Effector memory CD4-positive, alpha-beta T cell (primary cell): ENCODE measurements around the gene MRFAP1L1.
"Not testable (repeated sequence)": the region's sequence is repeated elsewhere in the genome, so short reads cannot be mapped to it uniquely, and the experiment has no call there.

Source experiments
- DNase-seq, 3 donors: peaks; one replicate each; pipeline ENCODE4 v3.0.0-alpha.2; 2020
- H3K27ac ChIP-seq: 2 replicates; pipeline ENCODE4 v1.7.0; 2013; ENCODE audit warnings: mild to moderate bottlenecking, low read length, moderate library complexity; ENCODE audit not compliant: insufficient read depth, poor library complexity, severe bottlenecking
- H3K27me3 ChIP-seq: replicated peaks from 2 replicates; pipeline ENCODE4 v1.7.0; 2013; ENCODE audit warnings: mild to moderate bottlenecking, low read length; ENCODE audit not compliant: insufficient read depth, control insufficient read depth, poor library complexity, severe bottlenecking
- H3K36me3 ChIP-seq: 2 replicates; pipeline ENCODE4 v1.7.0; 2013; ENCODE audit warnings: mild to moderate bottlenecking, low read length, moderate library complexity; ENCODE audit not compliant: control insufficient read depth, insufficient read depth
- H3K4me1 ChIP-seq: 2 replicates; pipeline ENCODE4 v1.7.0; 2013; ENCODE audit warnings: low read length, mild to moderate bottlenecking; ENCODE audit not compliant: control insufficient read depth, insufficient read depth, poor library complexity, severe bottlenecking
- H3K4me3 ChIP-seq: 2 replicates; pipeline ENCODE4 v1.7.0; 2013; ENCODE audit warnings: low read length, low read depth, mild to moderate bottlenecking; ENCODE audit not compliant: insufficient read depth, poor library complexity, severe bottlenecking
- H3K9me3 ChIP-seq: 2 replicates; pipeline ENCODE4 v1.7.0; 2013; ENCODE audit warnings: mild to moderate bottlenecking, low read length, moderate library complexity; ENCODE audit not compliant: control insufficient read depth
- total RNA-seq, 3 donors: gene quantifications; one replicate each; lab custom pipeline; 2026; lab: John Stamatoyannopoulos, UW

Gene MRFAP1L1
- 40.8 to 62.3 (median 51.0) reads per million in 3 donors for total RNA-seq

DNA sequence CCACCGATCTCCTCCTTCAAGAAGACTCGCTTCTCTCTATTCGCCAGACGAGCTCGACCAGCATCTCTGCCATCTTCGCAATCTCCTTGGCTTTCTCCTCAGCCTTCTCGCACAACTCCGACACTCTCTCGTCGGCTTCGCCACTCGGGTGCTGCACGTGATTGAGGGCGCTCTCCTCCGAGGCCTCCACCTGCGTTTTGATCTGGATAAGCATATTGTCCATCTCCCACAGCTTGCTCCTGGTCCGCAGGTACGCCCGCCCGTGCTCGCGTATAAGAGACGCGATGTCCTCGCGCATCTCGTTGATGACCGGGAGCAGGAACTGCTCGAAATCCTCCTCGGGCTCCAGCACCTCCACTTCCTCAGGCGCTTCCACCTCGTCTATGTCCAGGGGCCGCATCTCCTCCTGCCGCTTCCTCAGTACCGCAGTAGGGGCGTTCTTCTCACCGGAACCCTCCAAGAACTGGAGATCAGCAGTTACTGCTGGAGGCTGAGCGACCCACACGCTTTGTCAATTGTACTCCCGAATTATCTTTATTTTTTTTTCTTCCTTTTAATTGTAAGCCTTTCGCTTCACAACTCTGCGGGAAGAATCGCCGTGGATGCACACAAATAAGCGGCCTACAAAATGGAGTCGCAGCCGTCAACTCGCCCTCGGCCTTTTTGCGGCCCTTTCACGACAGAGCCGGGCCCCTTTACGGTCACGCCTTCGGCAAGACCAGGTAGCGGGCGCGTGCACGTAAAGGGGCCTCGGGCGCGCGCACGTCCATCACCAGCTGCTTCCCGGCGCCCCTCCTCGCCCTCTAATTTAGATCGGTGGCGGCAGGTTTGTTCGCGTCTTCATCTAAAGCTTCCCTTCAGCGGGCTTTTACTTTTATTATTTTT, at the start of gene MRFAP1L1:
Gene MRFAP1L1, minus strand, starts transcription at position 636 of the 885 bp plus-strand sequence. Its CDS starts 236 bp downstream, at position 400.
- peak within 1 kb of the TSS; percentile 88 for H3K27ac ChIP-seq
- peak within 1 kb of the TSS; percentile 71 for H3K4me3 ChIP-seq
- DNase-seq, result peak; percentile 92 to 95 (median 95)
- H3K9me3 ChIP-seq, result no peaks in the 10 kb centered on the region
- peaks cover 31% of the 10 kb centered on the region for H3K4me1 ChIP-seq
- peaks cover 10% of the 10 kb centered on the region for H3K36me3 ChIP-seq
- H3K27me3 ChIP-seq, result no peaks in the 10 kb centered on the region

DNA sequence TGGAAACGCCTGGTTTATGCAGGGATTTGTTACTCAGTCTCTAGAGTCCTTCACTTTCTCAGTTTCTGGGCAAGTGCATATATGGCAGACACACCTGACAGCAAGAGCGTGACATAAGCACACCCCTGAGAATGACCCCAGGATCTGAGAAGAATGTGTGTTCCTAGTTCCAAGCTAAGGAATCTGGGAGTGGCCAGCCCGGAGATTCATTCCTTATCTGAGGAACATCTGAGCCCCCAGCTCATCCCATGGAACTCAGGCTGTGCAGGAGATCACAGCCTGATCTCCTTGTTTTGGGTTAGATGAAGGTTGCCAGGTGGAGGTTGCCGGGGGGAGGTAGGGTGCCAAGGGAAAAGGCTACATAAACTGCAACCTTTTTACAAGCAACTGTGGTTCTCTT, 49.1 kb upstream of the MRFAP1L1 start:
- Histone ChIP-seq H3K4me1 (no peaks in the 10 kb centered on the region), H3K4me3 (no peak overlapping the region), H3K27ac (no peak overlapping the region), H3K36me3 (no peaks in the 10 kb centered on the region), H3K27me3 (no peaks in the 10 kb centered on the region), H3K9me3 (no peaks in the 10 kb centered on the region)
- DNase-seq, result no peak

DNA sequence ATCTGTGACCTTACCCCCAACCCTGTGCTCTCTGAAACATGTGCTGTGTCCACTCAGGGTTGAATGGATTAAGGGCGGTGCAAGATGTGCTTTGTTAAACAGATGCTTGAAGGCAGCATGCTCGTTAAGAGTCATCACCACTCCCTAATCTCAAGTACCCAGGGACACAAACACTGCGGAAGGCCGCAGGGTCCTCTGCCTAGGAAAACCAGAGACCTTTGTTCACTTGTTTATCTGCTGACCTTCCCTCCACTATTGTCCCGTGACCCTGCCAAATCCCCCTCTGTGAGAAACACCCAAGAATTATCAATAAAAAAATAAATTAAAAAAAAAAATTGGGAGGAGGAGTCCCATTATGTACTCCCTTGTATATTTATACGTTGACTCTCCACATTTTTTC, 46.7 kb upstream of the MRFAP1L1 start:
- not testable (repeated sequence) for H3K36me3 ChIP-seq, H3K9me3 ChIP-seq, H3K4me1 ChIP-seq, H3K27ac ChIP-seq, DNase-seq, H3K4me3 ChIP-seq, H3K27me3 ChIP-seq

DNA sequence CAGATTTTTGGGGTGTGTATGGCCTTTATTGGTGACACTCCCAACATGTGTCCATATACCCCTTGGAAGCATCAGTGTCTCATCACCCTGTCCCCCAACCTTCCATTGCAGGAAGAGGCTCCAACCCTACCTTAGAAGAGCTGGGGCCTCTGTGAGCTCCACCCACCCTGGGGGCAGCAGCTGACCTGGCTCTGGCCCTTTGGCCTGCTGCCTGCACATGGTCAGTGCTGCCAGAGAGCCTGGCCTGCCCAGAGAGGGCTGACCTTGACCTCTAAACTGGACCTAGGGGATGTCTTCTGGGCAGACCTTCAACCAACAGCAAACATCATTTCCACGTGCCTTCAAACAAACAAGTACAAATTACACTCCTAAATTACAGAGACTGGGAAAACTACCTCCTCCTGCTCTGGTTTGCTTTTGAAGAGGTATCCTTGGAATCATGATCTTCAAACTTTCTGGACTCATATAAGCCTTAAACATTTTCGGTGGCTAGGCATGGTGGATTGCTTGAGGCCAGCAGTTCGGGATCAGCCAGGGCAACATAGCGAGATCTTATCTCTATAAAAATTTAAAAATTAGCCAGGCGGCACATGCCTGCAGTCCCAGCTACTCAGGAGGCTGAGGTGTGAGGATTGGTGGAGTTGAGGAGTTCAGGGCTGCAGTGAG, 45.6 kb upstream of the MRFAP1L1 start:
- Histone ChIP-seq H3K27ac (no peak overlapping the region), H3K9me3 (no peaks in the 10 kb centered on the region), H3K27me3 (no peaks in the 10 kb centered on the region), H3K4me1 (no peaks in the 10 kb centered on the region), H3K4me3 (no peak overlapping the region), H3K36me3 (no peaks in the 10 kb centered on the region)
- DNase-seq, result no peak

DNA sequence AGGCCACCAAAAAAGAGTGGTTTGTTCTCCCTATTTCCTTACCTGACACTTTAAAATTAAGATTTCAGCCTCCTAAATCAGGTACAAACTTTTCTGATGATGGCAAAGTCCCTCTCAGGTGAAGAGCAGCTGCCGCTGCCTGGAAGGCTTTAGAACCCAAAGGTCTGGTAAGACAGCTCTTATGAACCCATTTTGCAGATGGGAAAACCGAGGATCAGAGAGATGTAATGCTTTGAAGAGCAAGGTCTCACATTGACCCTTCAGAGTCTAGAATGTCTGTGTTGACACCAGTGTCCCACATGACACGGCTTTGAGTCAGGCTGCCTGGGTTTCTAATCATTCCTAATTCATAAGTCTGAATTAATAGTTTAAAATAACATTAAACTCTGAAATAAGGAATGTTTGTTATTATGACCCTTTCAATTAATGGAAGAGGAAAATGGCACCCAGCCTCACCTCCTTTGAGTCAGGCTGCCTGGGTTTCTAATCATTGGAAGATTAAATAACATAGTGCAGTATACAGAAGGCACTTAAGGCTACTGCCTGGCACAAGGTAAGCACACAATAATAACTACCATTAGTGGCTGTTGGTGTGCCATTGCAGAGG, 44.9 kb upstream of the MRFAP1L1 start:
- Histone ChIP-seq H3K27me3 (no peaks in the 10 kb centered on the region), H3K4me1 (no peaks in the 10 kb centered on the region), H3K4me3 (no peak overlapping the region), H3K27ac (no peak overlapping the region), H3K36me3 (no peaks in the 10 kb centered on the region), H3K9me3 (no peaks in the 10 kb centered on the region)
- no peak for DNase-seq

DNA sequence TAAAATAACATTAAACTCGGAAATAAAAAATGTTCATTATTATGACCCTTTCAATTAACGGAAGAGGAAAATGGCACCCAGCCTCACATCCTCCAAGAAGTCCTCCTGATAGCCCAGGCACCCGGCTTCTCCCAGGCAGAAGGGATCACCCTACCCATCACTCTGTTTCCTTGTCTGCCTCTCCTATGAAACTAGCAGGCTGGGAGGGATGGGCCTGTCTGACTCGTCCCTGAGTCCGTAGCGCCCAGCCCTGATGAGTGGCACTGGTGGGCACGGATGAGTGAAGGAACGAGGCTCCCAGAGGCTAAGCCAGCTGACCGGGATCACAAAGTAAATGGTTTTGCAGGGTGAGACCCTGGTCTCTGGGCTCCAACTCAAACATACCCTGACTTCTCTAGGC, 44.2 kb upstream of the MRFAP1L1 start:
- Histone ChIP-seq H3K36me3 (no peaks in the 10 kb centered on the region), H3K27ac (no peak overlapping the region), H3K9me3 (no peaks in the 10 kb centered on the region), H3K4me3 (no peak overlapping the region), H3K4me1 (no peaks in the 10 kb centered on the region), H3K27me3 (no peaks in the 10 kb centered on the region)
- DNase-seq, result no peak

DNA sequence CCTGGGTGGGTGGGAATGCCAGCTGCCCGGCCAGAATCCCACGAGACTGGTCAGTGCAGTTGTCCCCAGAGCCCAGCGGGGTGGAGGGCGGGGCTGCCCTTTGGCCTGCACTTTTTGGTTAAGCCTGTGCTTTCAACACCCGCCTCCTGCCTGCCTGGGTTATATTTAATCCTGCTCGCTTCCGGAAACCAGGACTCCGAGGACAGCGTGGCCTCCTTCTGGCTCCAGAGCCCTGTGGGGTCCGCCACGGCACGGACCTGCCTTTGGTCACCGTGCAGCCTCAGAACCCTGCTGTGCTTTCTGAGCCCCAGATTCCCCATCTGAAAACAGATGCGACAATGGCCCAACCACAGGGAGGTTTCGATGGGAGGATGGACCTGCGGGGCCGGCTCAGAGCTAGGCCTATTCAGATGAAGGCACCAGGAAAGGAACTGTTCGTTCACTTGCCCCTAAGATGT, 43.5 kb upstream of the MRFAP1L1 start:
- no peak for DNase-seq
- Histone ChIP-seq H3K27me3 (no peaks in the 10 kb centered on the region), H3K4me3 (no peak overlapping the region), H3K27ac (no peak overlapping the region), H3K36me3 (no peaks in the 10 kb centered on the region), H3K9me3 (no peaks in the 10 kb centered on the region), H3K4me1 (no peaks in the 10 kb centered on the region)

DNA sequence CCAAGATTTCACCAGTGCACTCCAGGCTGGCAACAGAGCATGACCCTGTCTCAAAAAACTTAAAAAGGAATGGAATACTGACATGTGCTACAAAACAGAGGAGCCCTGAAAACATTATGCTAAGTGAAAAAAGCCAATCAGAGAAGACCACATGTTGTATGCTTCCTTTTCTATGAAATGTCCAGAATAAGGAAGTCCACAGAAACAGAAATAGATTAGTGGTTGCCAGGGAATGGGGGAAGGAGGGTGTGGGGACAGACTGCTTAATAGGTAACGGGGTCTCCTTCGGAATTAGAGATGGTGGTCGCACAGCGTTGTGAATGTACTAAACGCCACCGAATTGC, 42.8 kb upstream of the MRFAP1L1 start:
- Histone ChIP-seq H3K36me3 (no peaks in the 10 kb centered on the region), H3K4me3 (no peak overlapping the region), H3K4me1 (no peaks in the 10 kb centered on the region), H3K27me3 (no peaks in the 10 kb centered on the region), H3K27ac (no peak overlapping the region), H3K9me3 (no peaks in the 10 kb centered on the region)
- no peak for DNase-seq

DNA sequence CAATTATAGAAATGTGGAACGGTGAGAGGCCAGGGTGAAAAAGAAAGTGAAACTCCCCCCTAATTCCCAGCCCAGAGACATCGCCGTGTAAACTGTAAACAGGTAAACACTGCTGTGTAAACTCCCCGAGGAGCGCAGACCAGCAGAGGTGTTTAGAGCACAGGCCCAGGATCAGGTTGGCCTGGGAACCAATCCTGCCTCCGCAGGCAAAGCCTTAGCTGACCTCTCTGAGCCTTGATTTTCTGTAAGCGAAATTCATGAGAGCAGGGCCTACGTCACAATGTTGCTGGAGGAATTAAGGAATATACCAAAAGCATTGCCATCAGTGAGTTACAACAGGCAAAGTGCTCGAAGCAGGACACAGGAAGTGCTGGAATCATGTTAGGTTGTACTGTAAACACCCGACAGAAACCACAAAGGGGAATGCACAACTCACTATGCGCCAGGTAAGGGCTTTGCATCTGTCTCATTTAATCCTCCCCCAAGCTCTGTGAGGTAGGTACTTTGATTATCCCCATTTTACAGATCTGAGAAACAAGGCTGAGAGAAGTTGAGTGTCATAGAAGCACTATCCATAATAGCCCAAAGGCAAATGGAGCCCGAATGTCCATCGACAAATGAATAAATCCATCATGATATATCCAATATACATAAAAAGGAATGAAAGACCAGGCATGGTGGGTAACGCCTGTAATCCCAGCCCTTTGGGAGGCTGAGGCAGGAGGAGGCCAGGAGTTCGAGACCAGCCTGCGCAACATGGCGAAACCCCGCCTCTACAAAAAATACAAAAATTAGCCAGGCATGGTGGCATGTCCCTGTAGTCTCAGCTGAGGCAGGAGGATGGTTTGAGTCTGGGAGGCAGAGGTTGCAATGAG, 42.2 kb upstream of the MRFAP1L1 start:
- no peaks in the 10 kb centered on the region for H3K36me3 ChIP-seq
- peak overlapping the region; percentile 11 for H3K4me3 ChIP-seq
- no peak for DNase-seq
- H3K9me3 ChIP-seq, result no peaks in the 10 kb centered on the region
- no peak overlapping the region for H3K27ac ChIP-seq
- H3K4me1 ChIP-seq, result no peaks in the 10 kb centered on the region
- H3K27me3 ChIP-seq, result no peaks in the 10 kb centered on the region
